ENCODE results near the gene VWA3B. TPM values are rescaled to one million over a fixed set of nuclear protein-coding genes. Genes with fewer than 3 reads are reported as not detected.
"Not testable (repeated sequence)": the region's sequence is repeated elsewhere in the genome, so short reads cannot be mapped to it uniquely, and the experiment has no call there.

VWA3B gene
- total RNA-seq, 1 donor from 2014 or later = not detected

DNA sequence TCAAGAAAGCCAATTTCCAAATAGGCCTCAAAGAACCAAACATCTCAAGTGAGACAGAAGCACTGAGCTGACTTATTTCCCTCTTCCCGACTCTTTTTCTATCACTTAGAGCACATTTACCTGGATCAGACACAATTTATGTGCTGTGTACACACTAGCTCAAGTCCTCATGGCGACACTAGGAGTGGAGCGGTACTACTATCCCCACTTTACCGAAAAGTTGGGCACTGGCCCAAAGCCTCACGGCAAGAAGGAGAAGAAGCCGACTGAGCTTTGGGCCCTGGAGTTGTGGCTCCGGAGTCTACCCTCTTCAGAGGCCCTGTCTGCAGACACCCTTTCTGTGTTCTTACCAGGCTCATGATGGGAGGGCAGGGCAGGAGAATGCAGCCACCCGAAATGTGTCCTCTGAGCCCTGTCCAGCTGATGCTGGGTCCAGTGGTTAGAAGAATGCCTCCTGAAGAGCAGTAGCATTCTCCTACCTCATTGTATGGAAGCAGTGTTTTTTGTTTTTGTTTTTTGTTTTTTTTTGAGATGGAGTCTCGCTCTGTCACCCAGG lies 167.6 kb downstream of the VWA3B start:
- Histone ChIP-seq H3K4me3 (ENCODE audit: insufficient read depth, low read depth, low read length) (no peak overlapping the region), H3K9ac (ENCODE audit: low read length) (no peak overlapping the region), H3K79me2 (ENCODE audit: insufficient read depth, low read length) (no peaks in the 10 kb centered on the region), H2AFZ (ENCODE audit: low read depth, low read length) (no peak overlapping the region), H3K27me3 (ENCODE audit: insufficient read depth, low read length) (no peaks in the 10 kb centered on the region), H3K36me3 (ENCODE audit: insufficient read depth, low read length) (no peaks in the 10 kb centered on the region), H4K20me1 (ENCODE audit: insufficient read depth, low read length) (no peaks in the 10 kb centered on the region), H3K27ac (ENCODE audit: low read depth, low read length) (no peak overlapping the region), H3K4me1 (ENCODE audit: insufficient read depth, low read length) (no peaks in the 10 kb centered on the region), H3K4me2 (ENCODE audit: low read length) (no peak overlapping the region), H3K9me3 (ENCODE audit: insufficient read depth, low read depth, low read length) (no peaks in the 10 kb centered on the region)
- FAIRE-seq (no peak), DNase-seq (ENCODE audit: low read depth) (no peak)
- Mint-ChIP-seq H3K36me3 (ENCODE audit: low read depth, unreplicated experiment) (no peaks in the 10 kb centered on the region), H3K27ac (ENCODE audit: unreplicated experiment) (no peak overlapping the region), H3K4me3 (ENCODE audit: unreplicated experiment) (no peak overlapping the region), H3K9me3 (ENCODE audit: unreplicated experiment) (peaks cover 4% of the 10 kb centered on the region), H3K4me1 (ENCODE audit: low read depth, unreplicated experiment) (no peaks in the 10 kb centered on the region), H3K27me3 (ENCODE audit: low read depth, unreplicated experiment) (peaks cover 5% of the 10 kb centered on the region)
- TF ChIP-seq EZH2 (IDR thresholded peaks at IDR 0.05; ENCODE audit: insufficient read depth, low read length) (no peak), CTCF (IDR thresholded peaks at IDR 0.05; ENCODE audit: insufficient read depth, low read depth, low read length) (no peak)

- FAIRE-seq = no peak
- no peak for TF ChIP-seq CTCF (IDR thresholded peaks at IDR 0.05; ENCODE audit: insufficient read depth, low read depth, low read length)
- no peak for TF ChIP-seq EZH2 (IDR thresholded peaks at IDR 0.05; ENCODE audit: insufficient read depth, low read length)
- H3K9me3 ChIP-seq (ENCODE audit: insufficient read depth, low read depth, low read length) = no peaks in the 10 kb centered on the region
These were observed 171.9 kb downstream of the VWA3B start for GRCh38 chr2:98258906-98259305.

DNA sequence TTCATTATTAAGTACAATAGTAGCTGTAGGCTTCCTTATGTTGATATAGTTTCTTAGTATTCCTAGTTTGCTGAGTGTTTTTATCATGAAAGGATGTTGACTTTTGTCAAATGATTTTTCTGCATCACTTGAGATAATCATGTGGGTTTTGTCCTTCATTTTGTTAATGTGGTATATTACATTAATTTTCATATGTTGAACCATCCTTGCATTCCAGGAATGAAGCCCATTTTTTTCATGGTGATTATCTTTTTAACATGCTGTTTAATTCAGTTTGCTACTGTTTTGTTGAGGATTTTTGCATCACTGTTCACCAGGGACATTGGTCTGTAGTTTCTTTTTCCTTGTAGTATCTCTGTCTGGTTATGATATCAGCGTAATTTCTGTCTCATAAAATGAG lies 176.4 kb downstream of the VWA3B start:
- H3K36me3 Mint-ChIP-seq (ENCODE audit: low read depth, unreplicated experiment) = no peaks in the 10 kb centered on the region
- no peak for TF ChIP-seq EZH2 (IDR thresholded peaks at IDR 0.05; ENCODE audit: insufficient read depth, low read length)
- TF ChIP-seq CTCF (IDR thresholded peaks at IDR 0.05; ENCODE audit: insufficient read depth, low read depth, low read length) = no peak
- H3K4me3 Mint-ChIP-seq (ENCODE audit: unreplicated experiment) = no peak overlapping the region
- no peak overlapping the region for H3K4me2 ChIP-seq (ENCODE audit: low read length)
- FAIRE-seq (no peak), DNase-seq (ENCODE audit: low read depth) (no peak)
- H3K9me3 Mint-ChIP-seq (ENCODE audit: unreplicated experiment) = peaks cover 17% of the 10 kb centered on the region
- no peaks in the 10 kb centered on the region for H3K27me3 Mint-ChIP-seq (ENCODE audit: low read depth, unreplicated experiment)
- H3K4me1 Mint-ChIP-seq (ENCODE audit: low read depth, unreplicated experiment) = no peaks in the 10 kb centered on the region
- H3K4me3 ChIP-seq (ENCODE audit: insufficient read depth, low read depth, low read length) = no peak overlapping the region
- H3K9me3 ChIP-seq (ENCODE audit: insufficient read depth, low read depth, low read length) = no peaks in the 10 kb centered on the region
- H4K20me1 ChIP-seq (ENCODE audit: insufficient read depth, low read length) = no peaks in the 10 kb centered on the region
- H3K27ac ChIP-seq (ENCODE audit: low read depth, low read length) = no peak overlapping the region
- no peak overlapping the region for H3K27ac Mint-ChIP-seq (ENCODE audit: unreplicated experiment)
- H3K79me2 ChIP-seq (ENCODE audit: insufficient read depth, low read length) = no peaks in the 10 kb centered on the region
- H3K9ac ChIP-seq (ENCODE audit: low read length) = no peak overlapping the region
- no peak overlapping the region for H2AFZ ChIP-seq (ENCODE audit: low read depth, low read length)
- H3K4me1 ChIP-seq (ENCODE audit: insufficient read depth, low read length) = no peaks in the 10 kb centered on the region
- H3K36me3 ChIP-seq (ENCODE audit: insufficient read depth, low read length) = no peaks in the 10 kb centered on the region
- H3K27me3 ChIP-seq (ENCODE audit: insufficient read depth, low read length) = no peaks in the 10 kb centered on the region

More at GRCh38 chr2:98258906-98259305, 171.9 kb downstream of the VWA3B start:
- Mint-ChIP-seq H3K27me3 (ENCODE audit: low read depth, unreplicated experiment) (peaks cover 4% of the 10 kb centered on the region), H3K4me1 (ENCODE audit: low read depth, unreplicated experiment) (no peaks in the 10 kb centered on the region), H3K27ac (ENCODE audit: unreplicated experiment) (no peak overlapping the region), H3K36me3 (ENCODE audit: low read depth, unreplicated experiment) (no peaks in the 10 kb centered on the region), H3K9me3 (ENCODE audit: unreplicated experiment) (peaks cover 10% of the 10 kb centered on the region), H3K4me3 (ENCODE audit: unreplicated experiment) (no peak overlapping the region)
- DNase-seq (ENCODE audit: low read depth) = no peak
- no peaks in the 10 kb centered on the region for H3K27me3 ChIP-seq (ENCODE audit: insufficient read depth, low read length)
- H4K20me1 ChIP-seq (ENCODE audit: insufficient read depth, low read length) = no peaks in the 10 kb centered on the region
- no peak overlapping the region for H3K4me2 ChIP-seq (ENCODE audit: low read length)
- H3K79me2 ChIP-seq (ENCODE audit: insufficient read depth, low read length) = no peaks in the 10 kb centered on the region
- no peaks in the 10 kb centered on the region for H3K4me1 ChIP-seq (ENCODE audit: insufficient read depth, low read length)
- H3K4me3 ChIP-seq (ENCODE audit: insufficient read depth, low read depth, low read length) = no peak overlapping the region
- H3K9ac ChIP-seq (ENCODE audit: low read length) = no peak overlapping the region
- H2AFZ ChIP-seq (ENCODE audit: low read depth, low read length) = no peak overlapping the region
- no peak overlapping the region for H3K27ac ChIP-seq (ENCODE audit: low read depth, low read length)
- H3K36me3 ChIP-seq (ENCODE audit: insufficient read depth, low read length) = no peaks in the 10 kb centered on the region

DNA sequence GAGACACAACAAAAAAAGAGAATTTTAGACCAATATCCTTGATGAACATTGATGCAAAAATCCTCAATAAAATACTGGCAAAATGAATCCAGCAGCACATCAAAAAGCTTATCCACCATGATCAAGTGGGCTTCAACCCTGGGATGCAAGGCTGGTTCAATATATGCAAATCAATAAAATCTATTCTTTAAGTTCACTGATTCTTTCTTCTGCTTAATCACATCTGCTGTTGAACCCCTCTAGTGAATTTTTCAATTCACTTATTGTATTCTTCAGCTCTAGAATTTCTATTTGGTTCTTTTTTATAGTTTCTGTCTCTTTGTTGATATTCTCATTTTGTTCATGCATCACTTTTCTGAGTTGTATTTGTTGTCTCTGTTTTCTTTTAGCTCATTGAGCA lies 181.3 kb downstream of the VWA3B start:
- not testable (repeated sequence) for H3K79me2 ChIP-seq (ENCODE audit: insufficient read depth, low read length); H3K4me3 Mint-ChIP-seq (ENCODE audit: unreplicated experiment); H3K9me3 ChIP-seq (ENCODE audit: insufficient read depth, low read depth, low read length); H3K4me2 ChIP-seq (ENCODE audit: low read length); H3K27ac ChIP-seq (ENCODE audit: low read depth, low read length); H3K9ac ChIP-seq (ENCODE audit: low read length); H3K4me1 ChIP-seq (ENCODE audit: insufficient read depth, low read length); H3K4me1 Mint-ChIP-seq (ENCODE audit: low read depth, unreplicated experiment); H3K36me3 Mint-ChIP-seq (ENCODE audit: low read depth, unreplicated experiment); FAIRE-seq; H3K36me3 ChIP-seq (ENCODE audit: insufficient read depth, low read length); H2AFZ ChIP-seq (ENCODE audit: low read depth, low read length); H3K27me3 ChIP-seq (ENCODE audit: insufficient read depth, low read length); H3K4me3 ChIP-seq (ENCODE audit: insufficient read depth, low read depth, low read length); DNase-seq (ENCODE audit: low read depth); H3K27me3 Mint-ChIP-seq (ENCODE audit: low read depth, unreplicated experiment); H3K27ac Mint-ChIP-seq (ENCODE audit: unreplicated experiment); H4K20me1 ChIP-seq (ENCODE audit: insufficient read depth, low read length)
- H3K9me3 Mint-ChIP-seq (ENCODE audit: unreplicated experiment) = peaks cover 15% of the 10 kb centered on the region

All from astrocyte (in vitro differentiated cells and primary cell).